Neuronal stem cell (in vitro differentiated cells): ENCODE measurements around the gene A4GALT.

Experiments used
- DNase-seq: peaks from one replicate; pipeline ENCODE4 v3.0.0-alpha.2; 2013; ENCODE audit warnings: low spot score
- H2AFZ ChIP-seq: one replicate; pipeline ENCODE4 v1.6.1; 2013; ENCODE audit warnings: mild to moderate bottlenecking, low read length, inconsistent platforms
- H2AK5ac ChIP-seq: 2 replicates; pipeline ENCODE4 v1.6.1; 2013; ENCODE audit warnings: low read depth, mild to moderate bottlenecking, inconsistent platforms, low read length, moderate library complexity, mixed read lengths
- H2BK120ac ChIP-seq: 2 replicates; pipeline ENCODE4 v1.6.1; 2013; ENCODE audit warnings: low read depth, mild to moderate bottlenecking, inconsistent platforms, low read length, moderate library complexity, mixed read lengths
- H2BK12ac ChIP-seq: one replicate; pipeline ENCODE4 v1.6.1; 2013; ENCODE audit warnings: low read length, inconsistent platforms
- H2BK15ac ChIP-seq: 2 replicates; pipeline ENCODE4 v1.6.1; 2013; ENCODE audit warnings: mild to moderate bottlenecking, low read length, inconsistent platforms, mixed read lengths
- H2BK5ac ChIP-seq: one replicate; pipeline ENCODE4 v1.6.1; 2013; ENCODE audit warnings: inconsistent platforms, mild to moderate bottlenecking, low read length, moderate library complexity
- H3K14ac ChIP-seq: one replicate; pipeline ENCODE4 v1.6.1; 2013; ENCODE audit warnings: low read length, inconsistent platforms
- H3K18ac ChIP-seq: 2 replicates; pipeline ENCODE4 v1.6.1; 2013; ENCODE audit warnings: low read length, inconsistent platforms
- H3K23ac ChIP-seq: 2 replicates; pipeline ENCODE4 v1.6.1; 2013; ENCODE audit warnings: low read depth, mild to moderate bottlenecking, mixed read lengths, low read length, inconsistent platforms; ENCODE audit not compliant: poor library complexity
- H3K27ac ChIP-seq: replicated peaks from 3 replicates; pipeline ENCODE4 v1.5.1; 2013; ENCODE audit warnings: low read length, inconsistent platforms
- H3K27me3 ChIP-seq, 3 experiments: 2 replicates each; pipeline ENCODE4 v1.6.1; 2013; ENCODE audit warnings: low read length in 3 of 3, mild to moderate bottlenecking in 2 of 3, inconsistent platforms in 1 of 3, low read depth in 1 of 3, mixed read lengths in 1 of 3, moderate library complexity in 1 of 3; ENCODE audit not compliant: control insufficient read depth in 3 of 3, insufficient read depth in 3 of 3
- H3K36me3 ChIP-seq, 2 donors: replicated peaks in 1 of 2; 2 replicates each; pipeline ENCODE4 v1.6.1; 2013; ENCODE audit warnings: low read length in 2 of 2; ENCODE audit not compliant: control insufficient read depth in 2 of 2, insufficient read depth in 2 of 2
- H3K4ac ChIP-seq: 2 replicates; pipeline ENCODE4 v1.6.1; 2013; ENCODE audit warnings: inconsistent platforms, mild to moderate bottlenecking, low read length, moderate library complexity
- H3K4me1 ChIP-seq, 2 donors: 1 replicate in 1 of 2; 2 replicates in 1 of 2; pipeline ENCODE4 v1.6.1; 2013; ENCODE audit warnings: low read length in 2 of 2, low read depth in 1 of 2; ENCODE audit not compliant: control insufficient read depth in 2 of 2, insufficient read depth in 1 of 2
- H3K4me2 ChIP-seq: one replicate; pipeline ENCODE4 v1.6.1; 2013; ENCODE audit warnings: mild to moderate bottlenecking, low read length, inconsistent platforms; ENCODE audit not compliant: insufficient read depth, poor library complexity, severe bottlenecking
- H3K4me3 ChIP-seq, 2 donors: 2 replicates each; pipeline ENCODE4 v1.5.1; 2013; ENCODE audit warnings: low read length in 2 of 2, mild to moderate bottlenecking in 2 of 2, inconsistent platforms in 1 of 2, moderate library complexity in 1 of 2
- H3K79me1 ChIP-seq: one replicate; pipeline ENCODE4 v1.6.1; 2013; ENCODE audit warnings: low read depth, mild to moderate bottlenecking, inconsistent platforms, low read length, moderate library complexity
- H3K9ac ChIP-seq: one replicate; pipeline ENCODE4 v1.6.1; 2013; ENCODE audit warnings: mild to moderate bottlenecking, low read depth, low read length, inconsistent platforms; ENCODE audit not compliant: poor library complexity
- H3K9me3 ChIP-seq, 2 donors: replicated peaks in 1 of 2; 2 replicates each; pipeline versions ENCODE3 to v1.6.1; 2013; ENCODE audit warnings: low read length in 2 of 2, mild to moderate bottlenecking in 2 of 2, inconsistent platforms in 1 of 2, low read depth in 1 of 2, mixed read lengths in 1 of 2, moderate library complexity in 1 of 2; ENCODE audit not compliant: control insufficient read depth in 2 of 2, insufficient read depth in 1 of 2
- H4K8ac ChIP-seq: one replicate; pipeline ENCODE4 v1.6.1; 2013; ENCODE audit warnings: low read depth, mild to moderate bottlenecking, inconsistent platforms, low read length, moderate library complexity
- H4K91ac ChIP-seq: one replicate; pipeline ENCODE4 v1.6.1; 2013; ENCODE audit warnings: low read length, low read depth, mild to moderate bottlenecking, inconsistent platforms; ENCODE audit not compliant: poor library complexity
- WGBS, 2 donors: extraction: QIAGEN DNeasy Blood & Tissue Kit; methylation state at CpG; one replicate each; pipeline ENCODE4 v1.1.7; 2013; ENCODE audit warnings: missing lambda C conversion rate in 2 of 2, mixed read lengths in 1 of 2; ENCODE audit not compliant: insufficient read length in 2 of 2, insufficient replicate concordance in 1 of 2; ENCODE audit errors: extremely low coverage in 2 of 2; 5-methylcytosine and 5-hydroxymethylcytosine counted together

The A4GALT gene

GRCh38 chr22:42651134-42651533, 69.5 kb downstream of the A4GALT start:
- no peak overlapping the region for H2BK15ac ChIP-seq
- WGBS, 2 donors: no CpG with 5 or more reads among the region's 7 CpGs
- H3K4me1 ChIP-seq: peaks cover 5 to 11% of the 10 kb centered on the region in 2 donors
- peaks cover 0 to 7% (median 0%) of the 10 kb centered on the region in 3 experiments for H3K27me3 ChIP-seq
- DNase-seq: no peak
- no peak overlapping the region for H3K4me3 ChIP-seq
- peak overlapping the region; percentile 0 for H3K23ac ChIP-seq
- no peak overlapping the region for H3K4me2 ChIP-seq
- H3K9me3 ChIP-seq: no peaks in the 10 kb centered on the region
- H4K91ac ChIP-seq: peak overlapping the region; percentile 47
- H3K18ac ChIP-seq: peak overlapping the region; percentile 8
- peaks cover 21% of the 10 kb centered on the region for H3K79me1 ChIP-seq
- H2AK5ac ChIP-seq: no peak overlapping the region
- peaks cover 2 to 5% of the 10 kb centered on the region in 2 donors for H3K36me3 ChIP-seq
- H4K8ac ChIP-seq: no peak overlapping the region
- H2BK5ac ChIP-seq: no peak overlapping the region
- H2AFZ ChIP-seq: no peak overlapping the region
- H2BK120ac ChIP-seq: peak overlapping the region; percentile 67
- H3K27ac ChIP-seq: no peak overlapping the region
- peak overlapping the region; percentile 6 for H3K14ac ChIP-seq
- H3K9ac ChIP-seq: no peak overlapping the region
- H3K4ac ChIP-seq: no peak overlapping the region
- peak overlapping the region; percentile 73 for H2BK12ac ChIP-seq

DNA sequence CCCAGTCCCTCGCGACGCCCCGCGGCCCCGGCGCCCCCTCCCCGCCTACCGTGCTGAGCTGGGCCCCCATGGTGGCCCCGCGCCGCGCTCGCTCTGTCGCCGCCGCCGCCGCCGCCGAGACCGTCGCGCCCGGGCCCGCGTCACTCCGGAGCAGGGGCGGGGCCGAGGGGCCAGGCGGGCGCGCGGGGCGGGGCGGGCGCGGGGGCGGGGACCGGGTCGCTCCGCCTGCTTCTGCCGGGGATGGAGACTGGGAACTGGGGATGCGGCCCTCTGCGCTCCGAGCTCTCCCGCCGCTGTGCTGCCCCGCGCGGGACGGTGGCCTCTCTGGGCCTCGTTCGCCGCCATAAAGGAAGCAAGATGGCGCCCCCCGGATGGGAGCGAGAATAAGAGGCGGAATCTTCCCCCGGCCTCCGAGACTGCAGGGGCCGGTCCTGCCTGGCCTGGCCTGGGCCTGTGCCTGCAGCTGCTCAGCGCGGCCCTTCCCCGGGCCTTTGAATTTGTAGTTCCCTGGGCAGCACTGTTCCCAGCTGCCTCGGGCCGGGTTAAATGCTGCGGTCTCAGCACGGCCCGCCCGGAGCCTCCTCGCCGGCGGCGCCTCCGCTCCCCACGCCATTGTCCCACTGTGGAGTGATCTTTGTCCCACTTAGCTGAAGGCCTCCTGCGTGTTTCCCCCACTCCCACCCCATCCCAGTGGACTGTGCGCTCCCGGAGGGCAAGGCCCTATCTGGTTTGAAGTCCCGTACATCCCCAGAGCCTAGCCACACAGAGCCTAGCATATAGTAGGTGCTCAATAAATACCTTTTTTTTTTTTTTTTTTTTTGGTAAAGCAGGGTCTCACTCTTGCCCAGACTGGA, 71.2 kb downstream of the A4GALT start, which contains the start of gene CYB5R3:
TSS of gene CYB5R3 (minus strand) at position 147 of the 854 bp plus-strand sequence. CDS start at position 70, 77 bp downstream.
- WGBS, 2 donors: no CpG with 5 or more reads among the region's 81 CpGs
- Histone ChIP-seq H2AK5ac (peak within 1 kb of the TSS; percentile 92), H3K9me3 (no peaks in the 10 kb centered on the region), H3K27ac (no peak within 1 kb of the TSS), H4K8ac (peak within 1 kb of the TSS; percentile 65), H3K14ac (peak within 1 kb of the TSS; percentile 94), H3K18ac (peak within 1 kb of the TSS; percentile 93), H2BK120ac (no peak within 1 kb of the TSS), H3K4me3 (peak within 1 kb of the TSS; percentile 100), H2AFZ (peak within 1 kb of the TSS; percentile 94), H2BK15ac (peak within 1 kb of the TSS; percentile 94), H3K36me3 (peaks cover 2 to 5% of the 10 kb centered on the region in 2 donors), H3K4ac (peak within 1 kb of the TSS; percentile 98), H3K23ac (peak within 1 kb of the TSS; percentile 96), H2BK12ac (peak within 1 kb of the TSS; percentile 94), H4K91ac (peak within 1 kb of the TSS; percentile 95), H3K9ac (peak within 1 kb of the TSS; percentile 100), H2BK5ac (peak within 1 kb of the TSS; percentile 95), H3K4me1 (peaks cover 9 to 11% of the 10 kb centered on the region in 2 donors), H3K27me3 (peaks cover 0 to 5% (median 0%) of the 10 kb centered on the region in 3 experiments), H3K4me2 (peak within 1 kb of the TSS; percentile 89), H3K79me1 (peaks cover 28% of the 10 kb centered on the region)
- peak; percentile 66 for DNase-seq

- no peak for DNase-seq
- Histone ChIP-seq H3K9ac (peak overlapping the region; percentile 100), H2BK120ac (no peak overlapping the region), H3K4ac (peak overlapping the region; percentile 98), H3K4me1 (peaks cover 10 to 13% of the 10 kb centered on the region in 2 donors), H3K9me3 (no peaks in the 10 kb centered on the region), H3K36me3 (peaks cover 2 to 5% of the 10 kb centered on the region in 2 donors), H2BK15ac (peak overlapping the region; percentile 67), H3K14ac (peak overlapping the region; percentile 94), H3K18ac (peak overlapping the region; percentile 80), H3K27ac (no peak overlapping the region), H3K4me3 (peak overlapping the region; percentile 100), H3K27me3 (peaks cover 0 to 3% (median 0%) of the 10 kb centered on the region in 3 experiments), H3K4me2 (peak overlapping the region; percentile 89), H2AFZ (peak overlapping the region; percentile 93), H3K23ac (peak overlapping the region; percentile 96), H3K79me1 (peaks cover 28% of the 10 kb centered on the region), H2BK12ac (peak overlapping the region; percentile 94), H2AK5ac (peak overlapping the region; percentile 92), H4K91ac (peak overlapping the region; percentile 95), H4K8ac (peak overlapping the region; percentile 65), H2BK5ac (peak overlapping the region; percentile 24)
- WGBS, 2 donors: 100% methylated on average over 3 of the region's 49 CpGs; no CpG with 5 or more reads in 1 of the 2 donors
Measured at GRCh38 chr22:42648368-42649245, 72.1 kb downstream of the A4GALT start.
